ENCODE data around the gene PAQR8.

The PAQR8 gene

DNA sequence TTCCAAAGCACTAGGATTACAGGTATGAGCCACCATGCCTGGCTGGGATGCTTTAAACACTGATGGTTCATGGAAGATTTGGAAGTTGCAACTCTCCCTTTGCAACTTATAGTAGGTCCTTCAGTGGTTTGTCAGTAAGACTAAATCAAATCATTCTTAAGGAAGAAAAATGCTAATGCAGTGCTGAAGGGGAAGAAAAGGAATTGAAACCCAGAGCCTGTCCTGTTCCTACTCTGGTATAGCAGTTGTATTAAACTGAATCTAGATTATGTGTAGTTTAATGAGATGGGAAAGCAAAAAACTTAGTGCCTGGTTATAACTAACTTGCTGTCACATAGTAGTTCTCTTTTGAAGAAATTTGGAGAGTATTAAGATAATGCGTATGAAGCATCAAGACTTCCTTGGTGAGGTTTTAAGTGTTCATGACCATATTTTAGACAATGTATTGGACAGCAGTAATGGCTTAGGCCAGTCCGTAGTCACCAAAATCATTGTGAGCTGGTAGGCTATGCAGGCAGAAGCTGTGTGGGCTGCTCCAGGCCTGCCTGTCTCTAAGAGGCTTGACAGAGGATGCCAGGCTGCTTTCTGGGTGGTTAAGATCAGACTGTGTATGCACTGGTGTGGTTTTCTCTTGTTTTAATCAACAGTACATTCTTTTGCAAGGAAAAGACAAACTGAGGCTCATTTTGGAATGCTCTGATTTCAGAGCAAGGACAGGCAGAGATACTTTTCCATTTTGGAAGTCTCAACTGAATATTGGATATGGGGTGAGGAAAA, 14.0 kb downstream of the PAQR8 start:
- H3K9ac ChIP-seq = no peak overlapping the region
- H3K79me2 ChIP-seq = no peaks in the 10 kb centered on the region

DNA sequence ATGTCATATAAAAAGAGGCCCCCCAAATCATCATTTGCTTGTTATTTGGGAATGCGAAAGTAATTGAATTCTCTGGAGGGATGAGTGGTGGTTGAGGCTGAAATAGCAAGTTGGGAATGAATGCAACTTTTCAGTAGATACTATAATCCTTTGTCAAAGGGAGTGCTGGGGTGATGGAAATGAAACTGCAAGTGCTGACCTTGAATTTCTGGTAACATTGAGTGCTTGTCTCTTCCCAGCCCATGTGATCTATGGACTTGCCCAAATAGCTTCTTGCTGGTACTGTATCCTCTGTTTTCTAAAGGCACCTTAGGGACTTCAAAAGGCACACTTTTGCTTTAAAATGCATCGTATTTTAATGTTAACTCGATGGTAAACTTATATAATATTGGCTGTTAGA, 14.8 kb downstream of the PAQR8 start:
- Histone ChIP-seq H3K27ac (no peak overlapping the region), H3K9ac (no peak overlapping the region), H3K79me2 (no peaks in the 10 kb centered on the region), H3K27me3 (ENCODE audit: control insufficient read depth, insufficient read depth, low read length) (no peaks in the 10 kb centered on the region), H3K4me2 (ENCODE audit: low read length) (no peak overlapping the region), H3K4me3 (ENCODE audit: low read depth, low read length) (no peak overlapping the region), H3K4me1 (no peaks in the 10 kb centered on the region), H3K9me3 (ENCODE audit: control insufficient read depth, low read length) (no peaks in the 10 kb centered on the region), H2AFZ (no peak overlapping the region), H3K36me3 (ENCODE audit: control insufficient read depth, insufficient read depth, low read length) (no peaks in the 10 kb centered on the region)
- no peak for TF ChIP-seq CTCF (IDR thresholded peaks at IDR 0.05)

More for the DNA sequence above, 14.0 kb downstream of the PAQR8 start:
- no peaks in the 10 kb centered on the region for H3K9me3 ChIP-seq (ENCODE audit: control insufficient read depth, low read length)
- no peak overlapping the region for H2AFZ ChIP-seq
- H3K4me2 ChIP-seq (ENCODE audit: low read length) = no peak overlapping the region
- TF ChIP-seq CTCF (IDR thresholded peaks at IDR 0.05) = no peak
- H3K27ac ChIP-seq = no peak overlapping the region
- H3K4me3 ChIP-seq (ENCODE audit: low read depth, low read length) = no peak overlapping the region
- H3K27me3 ChIP-seq (ENCODE audit: control insufficient read depth, insufficient read depth, low read length) = no peaks in the 10 kb centered on the region
- H3K4me1 ChIP-seq = no peaks in the 10 kb centered on the region
- no peaks in the 10 kb centered on the region for H3K36me3 ChIP-seq (ENCODE audit: control insufficient read depth, insufficient read depth, low read length)

- Histone ChIP-seq H3K27ac (no peak overlapping the region), H3K4me2 (ENCODE audit: low read length) (no peak overlapping the region), H3K4me1 (no peaks in the 10 kb centered on the region)
These were observed 15.7 kb downstream of the PAQR8 start for GRCh38 chr6:52377538-52378221.

GRCh38 chr6:52381249-52381648, 19.3 kb downstream of the PAQR8 start:
- no peaks in the 10 kb centered on the region for H3K79me2 ChIP-seq
- no peak overlapping the region for H3K4me2 ChIP-seq (ENCODE audit: low read length)
- H3K9ac ChIP-seq = no peak overlapping the region
- no peak overlapping the region for H2AFZ ChIP-seq
- H3K27me3 ChIP-seq (ENCODE audit: control insufficient read depth, insufficient read depth, low read length) = no peaks in the 10 kb centered on the region
- H3K9me3 ChIP-seq (ENCODE audit: control insufficient read depth, low read length) = no peaks in the 10 kb centered on the region
- H3K27ac ChIP-seq = no peak overlapping the region
- H3K36me3 ChIP-seq (ENCODE audit: control insufficient read depth, insufficient read depth, low read length) = no peaks in the 10 kb centered on the region
- TF ChIP-seq CTCF (IDR thresholded peaks at IDR 0.05) = no peak
- no peaks in the 10 kb centered on the region for H3K4me1 ChIP-seq
- H3K4me3 ChIP-seq (ENCODE audit: low read depth, low read length) = no peak overlapping the region

More at GRCh38 chr6:52377538-52378221, 15.7 kb downstream of the PAQR8 start:
- Histone ChIP-seq H3K9ac (no peak overlapping the region), H3K36me3 (ENCODE audit: control insufficient read depth, insufficient read depth, low read length) (no peaks in the 10 kb centered on the region), H3K4me3 (ENCODE audit: low read depth, low read length) (no peak overlapping the region), H2AFZ (no peak overlapping the region), H3K27me3 (ENCODE audit: control insufficient read depth, insufficient read depth, low read length) (no peaks in the 10 kb centered on the region), H3K9me3 (ENCODE audit: control insufficient read depth, low read length) (no peaks in the 10 kb centered on the region), H3K79me2 (no peaks in the 10 kb centered on the region)
- no peak for TF ChIP-seq CTCF (IDR thresholded peaks at IDR 0.05)

All from parathyroid adenoma (tissue), 2 donors.